Neural cell (in vitro differentiated cells): ENCODE measurements around the gene HMCN2.

Experiments
- CTCF ChIP-seq: fragments of 450-650 bp; IDR thresholded peaks from 2 replicates; pipeline ENCODE4 v1.5.1; 2014; ENCODE audit warnings: antibody characterized with exemption, mild to moderate bottlenecking, moderate library complexity; ENCODE audit not compliant: poor library complexity, severe bottlenecking
- EP300 ChIP-seq: fragments of 450-650 bp; conservative IDR thresholded peaks from 2 replicates; pipeline ENCODE4 v1.6.1; 2014; ENCODE audit warnings: antibody characterized with exemption, mild to moderate bottlenecking, moderate library complexity; ENCODE audit not compliant: poor library complexity, severe bottlenecking
- EZH2 ChIP-seq: fragments of 200-600, 300-800 bp; shearing (Covaris generic), sonication (generic); IDR thresholded peaks from 2 replicates; pipeline ENCODE4 v1.6.1; 2014; ENCODE audit warnings: antibody characterized with exemption, low read length, borderline replicate concordance, mild to moderate bottlenecking; ENCODE audit not compliant: insufficient read depth, poor library complexity, severe bottlenecking

- TF ChIP-seq EZH2 = no peak
- no peak for TF ChIP-seq EP300
- TF ChIP-seq CTCF = no peak
Observed at GRCh38 chr9:130382636-130383349, 117.2 kb downstream of the HMCN2 start.
